ENCODE measurements around the gene GJA3.

GJA3 gene

GRCh38 chr13:20150561-20150960 lies 10.3 kb downstream of the GJA3 start:
- no peak for DNase-seq (ENCODE audit: low spot score)

- no peak for DNase-seq (ENCODE audit: low spot score)
Measured at GRCh38 chr13:20149762-20150161, 11.1 kb downstream of the GJA3 start.

DNA sequence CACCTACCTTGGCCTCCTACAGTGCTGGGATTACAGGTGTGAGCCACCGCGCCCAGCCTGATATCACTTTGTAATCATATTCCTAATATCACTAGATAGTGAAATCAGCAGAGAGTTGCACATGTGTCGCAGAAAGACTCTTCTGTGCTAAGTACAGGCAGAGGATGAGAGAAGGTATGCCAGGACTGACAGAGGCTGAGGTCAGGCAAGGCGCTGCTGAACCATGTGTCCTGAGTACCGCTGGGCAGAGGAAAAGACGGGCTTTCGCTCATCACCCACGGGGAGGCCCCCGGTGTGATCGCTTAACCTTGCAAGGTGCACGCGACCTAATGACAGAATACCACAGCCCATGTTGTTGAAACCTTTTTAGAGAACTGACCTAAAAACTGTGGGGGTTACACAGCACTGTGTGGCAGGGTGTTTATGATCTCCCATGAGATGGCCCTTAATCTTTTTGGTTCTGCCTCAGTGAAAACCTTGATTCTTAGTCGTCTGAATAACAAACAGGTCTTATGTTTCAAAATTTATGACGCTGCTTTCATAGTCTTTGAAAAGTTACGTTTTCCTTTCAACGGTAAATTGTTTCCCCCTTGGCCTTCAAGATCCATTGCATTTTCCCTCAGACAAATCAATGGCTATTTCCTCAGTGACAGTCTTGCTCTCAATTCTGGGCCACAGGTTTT lies 12.2 kb downstream of the GJA3 start:
- no peak for DNase-seq (ENCODE audit: low spot score)

DNA sequence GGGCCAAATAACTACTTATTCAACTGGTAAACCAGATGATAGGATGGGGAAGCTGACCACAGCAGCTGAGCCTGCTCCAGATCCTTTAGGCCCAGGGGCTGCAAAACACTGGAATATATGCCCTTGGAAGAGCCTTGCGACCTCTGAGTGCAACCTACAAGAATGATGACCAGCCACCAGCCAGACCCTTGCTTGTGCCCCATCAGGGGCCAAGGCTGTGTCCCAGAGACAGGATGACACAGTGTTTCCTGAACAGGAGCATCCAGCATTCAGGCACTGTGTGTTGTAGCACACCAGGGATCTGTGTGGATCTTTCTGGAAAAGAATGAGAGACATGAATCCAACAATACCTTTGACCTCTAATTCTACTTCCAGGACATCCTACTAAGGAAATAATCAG lies 14.5 kb downstream of the GJA3 start:
- DNase-seq (ENCODE audit: low spot score), result no peak

DNA sequence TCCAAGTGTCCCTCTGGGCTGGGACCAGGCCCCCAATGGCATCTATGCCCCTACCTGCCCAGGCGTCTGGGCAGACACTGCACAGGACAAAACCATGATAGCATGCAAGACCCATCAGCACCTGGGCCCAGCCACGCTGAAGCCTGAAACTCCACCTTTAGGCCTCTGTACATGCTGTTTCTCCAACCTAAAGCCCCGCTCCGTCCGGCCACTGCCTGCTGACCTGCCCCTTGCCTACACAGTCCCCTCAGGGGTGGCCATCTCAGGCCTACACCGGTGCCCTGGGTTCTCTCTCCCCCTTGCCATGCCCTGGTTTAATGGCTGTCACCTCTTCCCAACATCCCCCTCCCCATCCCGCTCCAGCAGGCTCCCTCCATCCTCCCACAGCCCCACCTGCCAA lies 15.3 kb downstream of the GJA3 start:
- no peak for DNase-seq (ENCODE audit: low spot score)

DNA sequence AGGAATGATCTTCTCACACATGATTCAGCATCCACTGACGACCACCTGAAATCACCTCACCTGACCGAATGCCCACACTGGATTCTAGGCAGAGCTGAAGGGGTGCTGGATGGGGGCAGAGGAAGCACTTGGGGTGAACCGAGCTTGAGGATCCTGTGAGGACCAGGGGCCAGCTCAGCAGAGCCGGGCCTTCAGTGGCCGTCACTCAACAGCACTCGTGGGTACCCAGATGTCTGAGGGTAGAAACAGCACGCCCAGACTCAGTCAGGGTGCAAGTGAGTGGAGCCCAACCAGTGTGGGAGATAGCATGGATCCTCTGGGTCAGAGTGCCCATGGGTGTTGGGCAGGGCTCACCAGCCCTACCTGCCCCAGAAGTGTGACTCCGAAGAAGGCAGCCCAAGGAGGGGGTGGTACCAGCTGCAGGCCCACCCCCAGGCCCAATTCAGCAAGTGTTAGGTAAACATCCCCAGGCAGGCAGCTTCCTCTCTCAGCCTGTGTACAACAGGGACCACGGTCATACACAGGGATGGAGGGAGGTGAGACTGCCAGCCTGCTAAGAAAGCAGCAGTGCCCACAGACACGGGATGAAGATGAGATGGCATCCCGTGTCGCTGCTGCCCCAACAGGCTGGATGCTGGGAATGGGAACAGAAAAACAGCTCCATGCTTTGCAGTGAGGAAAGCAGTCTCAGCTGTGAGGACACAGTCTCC lies 16.6 kb downstream of the GJA3 start:
- no peak for DNase-seq (ENCODE audit: low spot score)

DNA sequence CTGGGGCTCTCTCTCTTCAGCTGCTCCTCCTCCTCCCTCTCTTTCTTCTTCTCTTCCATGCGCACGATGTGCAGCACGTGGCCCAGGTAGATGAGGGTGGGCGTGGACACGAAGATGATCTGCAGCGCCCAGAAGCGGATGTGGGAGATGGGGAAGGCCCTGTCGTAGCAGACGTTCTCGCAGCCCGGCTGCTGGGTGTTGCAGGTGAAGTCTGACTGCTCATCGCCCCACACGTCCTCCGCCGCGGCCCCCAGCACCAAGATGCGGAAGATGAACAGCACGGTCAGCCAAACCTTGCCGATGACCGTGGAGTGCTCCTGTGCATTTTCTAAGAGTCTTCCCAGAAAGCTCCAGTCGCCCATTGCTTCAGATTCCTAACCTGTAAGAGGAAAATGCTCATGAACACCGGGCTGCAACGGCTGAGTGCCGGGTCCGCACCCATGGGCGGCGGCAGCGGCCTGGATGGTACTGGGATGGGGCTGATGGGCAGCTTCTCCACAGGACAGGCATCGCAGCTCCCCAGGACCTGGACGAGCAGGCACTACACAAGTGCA lies 17.8 kb downstream of the GJA3 start:
- no peak for DNase-seq (ENCODE audit: low spot score)

DNA sequence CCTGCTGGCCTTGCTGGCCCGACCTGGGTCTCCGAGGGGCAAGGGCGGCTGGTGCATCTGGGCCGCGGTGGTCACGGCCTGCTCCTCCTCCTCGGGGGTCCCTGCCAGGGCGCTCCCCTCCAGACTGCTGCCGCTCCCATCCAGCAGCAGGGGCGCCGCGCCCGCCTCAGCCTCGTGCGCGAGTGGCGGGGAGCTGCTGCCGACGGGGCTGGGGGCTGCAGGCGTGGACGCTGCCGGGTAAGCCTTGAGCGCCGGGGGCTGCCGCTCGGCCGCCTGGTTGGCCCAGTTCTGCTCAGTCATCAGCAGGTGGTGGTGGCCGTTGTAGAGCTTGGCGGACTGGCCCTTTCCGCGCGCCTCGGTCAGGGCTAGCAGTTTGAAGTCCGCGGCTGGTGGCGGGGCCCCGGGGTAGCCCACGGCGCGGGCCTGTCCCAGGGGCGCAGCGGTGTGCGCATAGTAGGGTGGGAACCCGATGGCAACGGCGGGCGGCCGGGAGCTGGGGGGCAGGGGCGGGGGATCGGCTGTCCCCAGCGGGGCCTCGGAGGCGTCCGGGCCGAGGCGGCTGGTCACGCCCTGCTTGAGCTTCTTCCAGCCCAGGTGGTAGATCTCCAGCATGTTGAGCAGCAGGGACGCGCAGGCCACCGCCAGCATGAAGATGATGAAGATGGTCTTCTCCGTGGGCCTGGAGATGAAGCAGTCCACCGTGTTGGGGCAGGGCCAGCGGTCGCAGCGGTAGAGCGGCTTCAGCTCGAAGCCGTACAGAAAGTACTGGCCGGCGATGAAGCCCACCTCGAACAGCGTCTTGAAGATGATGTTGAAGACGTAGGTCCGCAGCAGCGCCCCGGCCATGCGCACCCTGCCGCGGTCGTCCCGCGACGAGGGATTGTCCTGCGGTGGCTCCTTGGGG lies 18.6 kb downstream of the GJA3 start:
- no peak for DNase-seq (ENCODE audit: low spot score)

- no peak for DNase-seq (ENCODE audit: low spot score)
Measured at GRCh38 chr13:20141238-20142022, 19.4 kb downstream of the GJA3 start.

DNA sequence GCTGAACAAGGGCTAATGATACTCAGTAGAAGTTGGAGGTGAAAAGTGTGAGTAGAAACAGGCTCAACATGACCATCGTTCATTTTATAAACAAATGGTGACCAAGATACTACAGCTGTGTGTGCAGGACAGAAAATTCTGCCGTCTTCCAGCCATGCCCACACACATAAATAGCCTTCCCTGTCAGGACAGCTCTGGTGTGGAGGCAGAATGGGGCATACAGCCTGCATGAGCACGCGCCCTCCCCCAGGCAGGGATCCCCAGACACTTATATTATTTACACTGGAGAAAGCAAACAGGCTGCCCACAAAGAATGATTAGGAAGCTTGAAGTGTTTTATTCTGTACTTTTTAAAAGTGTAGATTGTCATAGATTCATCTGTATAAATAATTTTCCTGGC lies 20.4 kb downstream of the GJA3 start:
- DNase-seq (ENCODE audit: low spot score), result no peak

DNA sequence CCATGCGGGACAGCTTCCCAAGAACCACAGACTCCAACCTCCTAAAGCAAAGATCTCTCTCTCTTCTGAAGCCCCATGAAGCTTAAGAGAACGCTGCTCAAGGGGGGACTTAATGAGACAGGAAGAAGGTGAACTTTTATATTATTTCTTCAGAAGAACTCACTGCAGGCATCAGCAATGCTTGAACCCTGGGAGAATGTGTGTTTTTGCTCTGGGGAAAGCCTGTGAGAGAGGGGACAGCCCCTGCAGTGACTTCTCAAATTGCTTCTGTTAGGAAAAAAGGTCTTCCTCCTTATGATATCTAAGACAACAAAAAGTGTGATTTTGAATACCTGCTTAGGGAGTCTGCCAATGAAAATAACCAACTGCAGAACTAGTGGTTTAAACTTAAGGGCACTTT lies 23.0 kb downstream of the GJA3 start:
- DNase-seq (ENCODE audit: low spot score), result no peak

- DNase-seq (ENCODE audit: low spot score), result no peak
Measured at GRCh38 chr13:20136781-20137703, 23.8 kb downstream of the GJA3 start.

DNA sequence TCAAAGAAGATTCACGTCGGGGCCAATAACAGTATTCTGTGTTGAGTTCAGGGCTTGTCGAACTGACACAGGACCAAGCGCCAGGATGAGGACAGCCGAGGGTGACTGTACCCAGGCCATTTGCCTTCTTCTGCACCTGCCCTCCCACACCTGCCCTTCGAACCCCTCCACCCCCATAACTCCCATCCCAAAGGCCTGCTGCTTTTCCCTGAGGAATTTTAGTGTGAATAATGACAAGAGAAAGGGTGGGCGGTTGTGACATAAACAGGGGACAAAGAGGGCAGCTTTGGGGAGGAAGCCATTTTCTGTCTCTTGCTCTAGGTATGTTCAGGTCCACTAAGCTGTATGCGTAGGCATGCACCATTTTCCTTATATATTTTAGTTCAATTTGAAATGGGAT lies 26.1 kb downstream of the GJA3 start:
- DNase-seq (ENCODE audit: low spot score), result no peak

DNA sequence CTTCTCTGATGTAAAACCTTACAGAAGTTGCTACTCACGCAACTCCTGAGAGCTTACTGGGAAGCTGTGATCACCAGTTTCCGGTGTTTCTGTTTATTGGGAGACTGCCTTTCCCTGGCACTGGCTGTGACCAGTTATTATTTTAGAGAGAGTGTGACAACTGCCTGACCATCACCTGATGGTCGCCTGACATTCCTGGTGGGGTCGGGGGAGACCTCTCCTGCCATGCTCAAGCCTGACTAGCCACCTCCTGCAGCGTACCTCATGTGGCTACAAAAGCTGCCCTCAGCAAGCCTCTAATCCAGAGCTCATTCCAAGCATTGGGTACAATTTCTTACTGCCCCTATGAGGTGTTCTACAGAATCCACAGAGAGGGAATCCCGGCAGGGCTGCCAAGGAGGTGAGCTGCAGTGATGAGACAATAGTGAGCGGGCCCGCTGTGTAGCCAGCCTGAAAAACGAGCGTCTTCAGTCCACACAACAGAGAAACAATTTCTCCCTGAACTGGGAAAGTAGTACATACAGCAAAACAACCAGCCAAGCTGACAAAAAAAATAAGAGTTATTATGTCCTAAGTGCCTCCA lies 28.7 kb downstream of the GJA3 start:
- no peak for DNase-seq (ENCODE audit: low spot score)

DNA sequence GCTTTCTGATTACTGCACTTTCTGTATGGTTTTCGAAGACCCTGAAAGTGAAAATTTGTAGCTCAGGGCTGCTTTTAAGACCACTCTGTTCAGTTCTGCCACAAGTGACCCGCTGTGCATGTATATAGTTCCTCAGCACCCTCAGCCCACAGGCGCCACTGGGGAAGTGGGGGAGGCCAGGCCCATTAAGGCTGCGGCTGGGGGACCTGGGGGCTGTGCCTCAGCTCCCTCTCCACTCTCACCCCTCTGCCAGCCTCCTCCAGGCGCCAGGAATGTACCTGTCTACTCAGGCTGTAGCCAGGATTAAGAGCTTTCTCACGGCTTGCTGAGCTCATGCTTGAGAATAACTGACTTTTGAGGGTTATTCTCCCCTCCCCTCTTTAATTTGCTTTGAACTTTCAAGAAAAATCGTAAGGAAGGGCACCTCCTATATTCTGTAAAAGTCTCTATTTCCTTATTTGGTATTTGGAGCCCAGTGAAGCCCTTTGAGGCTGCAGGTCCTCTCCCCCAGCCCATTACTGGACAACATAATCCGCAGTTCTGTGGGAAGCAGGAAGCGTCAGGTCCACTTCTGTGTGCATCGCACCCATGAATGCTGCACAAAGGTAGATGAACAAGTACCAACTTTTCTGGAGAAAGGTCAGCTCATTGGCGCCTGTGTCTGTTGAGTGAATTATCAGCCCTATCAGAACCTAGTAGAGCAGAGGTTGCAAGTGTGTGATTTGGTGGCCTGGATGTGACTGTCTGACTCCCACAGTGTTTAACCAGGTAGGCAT lies 29.6 kb downstream of the GJA3 start:
- no peak for DNase-seq (ENCODE audit: low spot score)

DNA sequence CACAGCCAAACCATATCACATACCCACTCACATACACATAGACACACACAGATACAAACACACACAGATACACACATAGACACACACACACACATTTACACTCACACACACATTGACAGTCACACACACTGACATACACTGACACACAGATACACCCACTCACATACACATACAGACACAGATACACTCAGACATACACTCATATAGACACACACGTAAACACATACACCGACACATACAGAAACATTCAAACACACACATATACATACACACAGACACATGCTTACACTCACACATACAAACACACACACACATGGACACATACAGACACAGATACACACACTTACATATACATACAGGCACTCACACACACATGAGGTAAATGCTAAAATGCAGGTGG lies 30.2 kb downstream of the GJA3 start:
- no peak for DNase-seq (ENCODE audit: low spot score)

GRCh38 chr13:20130012-20130411 lies 30.8 kb downstream of the GJA3 start:
- DNase-seq (ENCODE audit: low spot score), result no peak

GRCh38 chr13:20129076-20129475 lies 31.8 kb downstream of the GJA3 start:
- no peak for DNase-seq (ENCODE audit: low spot score)

- no peak for DNase-seq (ENCODE audit: low spot score)
Measured at GRCh38 chr13:20128459-20128931, 32.4 kb downstream of the GJA3 start.

Measured in left forelimb (tissue), 1 donor.